ENCODE data around the gene AMBRA1.
A peak's percentile ranks its signal among the peaks of the same experiment; 100 is the strongest.

Gene AMBRA1

DNA sequence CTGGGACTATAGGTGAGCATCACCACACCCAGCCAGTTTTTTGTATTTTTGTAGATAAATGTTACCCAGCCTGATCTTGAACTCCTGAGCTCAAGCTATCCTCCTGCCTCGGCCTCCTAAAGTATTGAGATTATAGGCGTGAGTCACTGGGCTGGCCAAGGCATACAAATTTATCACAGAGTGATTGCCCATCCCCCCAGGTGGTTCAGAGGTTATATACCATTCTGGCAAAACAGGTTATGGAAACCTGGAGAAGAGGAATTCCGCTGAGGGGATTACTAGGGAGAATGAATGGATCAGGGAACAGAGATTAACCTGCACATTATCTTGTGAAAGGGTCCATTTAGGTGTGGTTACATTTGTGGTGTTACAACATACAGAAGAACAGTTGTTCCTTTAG is 31.6 kb upstream of the AMBRA1 start:
- TF ChIP-seq, protein P1, sequence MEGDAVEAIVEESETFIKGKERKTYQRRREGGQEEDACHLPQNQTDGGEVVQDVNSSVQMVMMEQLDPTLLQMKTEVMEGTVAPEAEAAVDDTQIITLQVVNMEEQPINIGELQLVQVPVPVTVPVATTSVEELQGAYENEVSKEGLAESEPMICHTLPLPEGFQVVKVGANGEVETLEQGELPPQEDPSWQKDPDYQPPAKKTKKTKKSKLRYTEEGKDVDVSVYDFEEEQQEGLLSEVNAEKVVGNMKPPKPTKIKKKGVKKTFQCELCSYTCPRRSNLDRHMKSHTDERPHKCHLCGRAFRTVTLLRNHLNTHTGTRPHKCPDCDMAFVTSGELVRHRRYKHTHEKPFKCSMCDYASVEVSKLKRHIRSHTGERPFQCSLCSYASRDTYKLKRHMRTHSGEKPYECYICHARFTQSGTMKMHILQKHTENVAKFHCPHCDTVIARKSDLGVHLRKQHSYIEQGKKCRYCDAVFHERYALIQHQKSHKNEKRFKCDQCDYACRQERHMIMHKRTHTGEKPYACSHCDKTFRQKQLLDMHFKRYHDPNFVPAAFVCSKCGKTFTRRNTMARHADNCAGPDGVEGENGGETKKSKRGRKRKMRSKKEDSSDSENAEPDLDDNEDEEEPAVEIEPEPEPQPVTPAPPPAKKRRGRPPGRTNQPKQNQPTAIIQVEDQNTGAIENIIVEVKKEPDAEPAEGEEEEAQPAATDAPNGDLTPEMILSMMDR (conservative IDR thresholded peaks at IDR 0.05), result no peak
- no peak overlapping the region for H3K27ac ChIP-seq

DNA sequence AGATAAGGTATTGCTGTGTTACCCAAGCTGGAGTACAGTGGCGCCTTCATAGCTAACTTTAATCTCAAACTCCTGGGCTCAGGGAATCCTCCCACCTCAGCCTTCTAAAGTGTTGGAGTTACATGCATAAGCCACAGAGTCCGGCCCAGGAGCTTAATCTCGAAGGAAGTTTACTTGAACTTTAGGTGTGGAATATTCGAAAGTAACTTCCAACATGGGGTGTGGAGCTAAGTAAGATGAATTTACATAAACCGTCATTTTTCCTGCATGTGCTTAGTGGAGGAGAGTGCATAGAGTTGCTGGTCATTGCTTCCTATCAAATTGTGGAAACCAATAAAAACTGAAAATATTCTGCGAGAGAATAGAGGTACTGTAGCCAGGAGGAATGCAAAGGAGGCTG is 25.0 kb upstream of the AMBRA1 start:
- no peak overlapping the region for H3K27ac ChIP-seq
- TF ChIP-seq, protein P1 (conservative IDR thresholded peaks at IDR 0.05), result no peak
- TF ChIP-seq ZFX (IDR thresholded peaks at IDR 0.05), result no peak

DNA sequence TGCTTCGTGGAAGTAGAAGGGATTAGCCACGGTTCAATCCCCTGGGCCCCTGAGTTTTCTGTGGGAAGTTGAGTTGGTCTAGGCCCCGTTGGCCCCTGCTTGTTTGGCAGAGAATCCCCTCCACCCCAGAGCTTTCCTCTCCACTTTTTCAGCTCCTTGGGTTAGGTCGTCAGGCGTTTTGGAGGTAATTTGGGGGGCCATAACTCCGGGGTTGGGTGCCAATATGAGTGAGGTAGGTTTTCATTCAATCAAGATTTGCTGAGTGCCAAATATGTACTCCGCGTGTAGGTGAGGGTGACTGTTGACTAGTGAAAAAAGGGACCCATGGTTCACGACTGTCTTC is 24.1 kb upstream of the AMBRA1 start:
- TF ChIP-seq ZFX (IDR thresholded peaks at IDR 0.05), result no peak
- TF ChIP-seq, protein P1 (conservative IDR thresholded peaks at IDR 0.05), result no peak; the same call in 1 of the 2 replicates
- peak overlapping the region; percentile 75 for H3K27ac ChIP-seq

DNA sequence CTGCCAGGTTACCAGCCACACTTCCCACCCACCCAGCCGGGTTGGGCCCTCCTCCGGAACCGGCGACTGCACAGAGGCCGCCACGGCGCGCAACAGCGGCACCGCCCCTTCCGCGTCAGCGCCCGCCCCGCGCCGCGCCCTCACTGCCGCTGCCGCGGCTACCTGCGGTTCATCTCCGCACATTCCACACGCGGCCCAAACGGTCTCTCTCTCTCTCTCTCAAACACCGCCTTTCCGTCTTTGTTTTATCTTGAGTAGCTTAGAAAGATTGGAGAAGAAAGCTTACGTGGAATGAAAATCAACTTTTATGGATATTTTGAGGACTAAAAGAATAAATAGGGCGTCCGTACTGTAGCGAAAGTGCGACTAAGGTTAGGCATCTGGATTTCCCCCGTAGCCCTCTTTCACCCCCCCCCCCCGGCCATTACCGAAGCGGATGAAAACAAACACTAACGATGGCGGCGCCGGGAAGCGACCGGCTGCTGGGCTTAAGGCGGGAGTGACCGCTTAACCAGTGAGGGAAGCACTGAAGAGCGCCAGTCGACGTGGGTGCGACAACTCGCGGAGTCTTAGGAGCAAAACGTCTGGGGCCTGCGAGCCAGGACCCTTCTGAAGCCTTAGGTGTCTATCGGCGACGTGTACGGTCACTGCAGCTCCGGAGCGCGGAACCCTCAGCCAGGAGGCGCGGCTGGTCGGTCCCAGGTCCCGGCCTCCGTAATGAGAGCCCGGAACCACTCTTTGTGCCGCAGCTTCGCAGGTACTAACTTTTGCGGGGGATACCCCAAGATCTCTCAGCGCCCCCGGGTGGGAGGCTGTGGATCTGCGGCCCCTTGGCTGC is 23.5 kb upstream of the AMBRA1 start, which contains the start of the genes ATG13 and HARBI1:
Gene ATG13 (plus strand): TSS at position 420 of the 838 bp plus-strand sequence. CDS start 26,739 bp downstream, outside the sequence.
Gene HARBI1 (minus strand): TSS at position 94 of the 838 bp plus-strand sequence. CDS start 990 bp downstream, outside the sequence.
- no peak for TF ChIP-seq ZFX (IDR thresholded peaks at IDR 0.05)
- TF ChIP-seq, protein P1 (conservative IDR thresholded peaks at IDR 0.05), result peak; percentile 87
- H3K27ac ChIP-seq, result peak within 1 kb of the TSS; percentile 75

DNA sequence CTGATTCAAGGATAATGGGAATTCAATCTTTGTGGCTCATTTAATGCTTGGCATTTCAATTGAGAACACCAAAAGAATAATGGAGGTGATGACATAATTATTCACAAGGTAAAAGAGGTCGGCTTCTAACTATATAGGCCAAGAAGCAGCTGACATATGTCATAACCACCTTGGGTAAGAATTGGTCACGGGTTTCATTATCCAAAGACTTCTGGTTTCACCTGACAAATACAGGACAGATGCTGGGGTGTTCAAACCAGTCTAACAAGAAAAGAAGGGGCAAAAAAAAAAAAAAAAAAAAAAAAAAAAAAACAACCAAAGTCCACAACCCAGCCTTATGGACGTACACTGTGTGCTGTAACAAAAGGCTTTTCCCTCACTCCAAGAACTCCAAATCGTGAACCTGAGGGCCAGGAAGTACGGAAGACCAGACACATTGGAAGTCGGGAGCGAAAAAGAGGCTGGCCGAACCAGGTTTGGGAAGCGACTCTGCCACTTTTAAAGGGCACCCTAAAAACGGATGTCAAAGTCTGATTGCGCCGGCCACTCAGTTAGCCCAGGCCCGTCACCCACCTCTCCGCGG is 22.8 kb upstream of the AMBRA1 start:
- H3K27ac ChIP-seq, result peak overlapping the region; percentile 75
- TF ChIP-seq, protein P1 (conservative IDR thresholded peaks at IDR 0.05), result no peak
- TF ChIP-seq ZFX (IDR thresholded peaks at IDR 0.05), result no peak

DNA sequence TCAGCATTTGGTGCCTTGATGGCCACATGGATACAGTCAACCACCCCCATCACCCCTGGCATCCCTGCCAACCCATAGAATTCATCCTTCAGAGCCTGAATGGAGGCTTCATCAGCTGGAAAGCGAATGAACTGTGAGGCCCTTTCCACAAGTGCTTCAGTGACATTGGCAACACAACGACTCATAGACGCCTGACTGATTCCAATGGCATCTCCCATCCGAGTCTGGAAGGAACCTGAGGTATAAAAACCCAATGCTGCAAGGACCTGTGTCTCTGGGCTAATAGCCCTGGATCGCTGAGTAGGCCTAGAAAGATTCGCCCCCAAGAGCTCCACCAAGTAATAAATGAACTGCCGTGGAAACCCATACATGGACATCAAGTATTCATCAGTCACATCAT is 21.9 kb upstream of the AMBRA1 start:
- H3K27ac ChIP-seq, result no peak overlapping the region
- TF ChIP-seq, protein P1 (conservative IDR thresholded peaks at IDR 0.05), result no peak
- no peak for TF ChIP-seq ZFX (IDR thresholded peaks at IDR 0.05)

DNA sequence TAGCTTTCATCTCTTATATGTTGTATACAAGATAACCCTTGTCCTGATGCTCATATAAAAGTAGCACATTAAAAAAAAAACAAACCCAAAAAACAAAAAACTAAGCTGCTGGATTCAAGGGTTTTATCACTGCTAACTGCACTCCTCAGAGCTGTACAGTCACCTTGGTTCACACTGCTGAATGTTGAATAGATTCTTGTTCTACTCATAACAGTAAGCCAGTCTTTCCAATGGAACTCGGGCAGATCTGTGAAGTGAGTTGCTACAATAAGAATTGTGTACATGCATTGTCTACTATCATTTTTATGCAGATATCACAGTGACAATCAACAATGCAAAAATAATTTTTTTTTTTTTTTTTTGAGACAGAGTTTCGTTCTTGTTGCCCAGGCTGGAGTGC is 18.5 kb upstream of the AMBRA1 start:
- TF ChIP-seq, protein P1 (conservative IDR thresholded peaks at IDR 0.05), result no peak
- TF ChIP-seq ZFX (IDR thresholded peaks at IDR 0.05), result no peak
- H3K27ac ChIP-seq, result no peak overlapping the region

Measured in C4-2B (cell line).